Measurements from ENCODE around the gene TSC1. TPM values are rescaled to one million over a fixed set of nuclear protein-coding genes. Genes with fewer than 3 reads are reported as not detected.

The TSC1 gene
- total RNA-seq, 4 donors from 2014 or later: 29.7 to 55.3 (median 44.0) TPM

GRCh38 chr9:132858751-132859150 is 85.7 kb downstream of the TSC1 start:
- Histone ChIP-seq H3K27me3 (no peaks in the 10 kb centered on the region), H3K4me3 (no peak overlapping the region), H3K4me1 (no peaks in the 10 kb centered on the region), H3K27ac (no peak overlapping the region), H3K36me3 (no peaks in the 10 kb centered on the region), H3K9me3 (no peaks in the 10 kb centered on the region)
- intact Hi-C loops (cut with DNase I; ENCODE audit: low total_unique reads): no loop called here
- no peak for TF ChIP-seq POLR2A (IDR thresholded peaks at IDR 0.05)
- no peak for TF ChIP-seq CTCF (IDR thresholded peaks at IDR 0.05)
- DNase-seq: no peak

- Histone ChIP-seq H3K9me3 (no peaks in the 10 kb centered on the region), H3K27me3 (no peaks in the 10 kb centered on the region), H3K4me3 (no peak overlapping the region), H3K36me3 (no peaks in the 10 kb centered on the region), H3K27ac (peak overlapping the region; percentile 48 to 57), H3K4me1 (no peaks in the 10 kb centered on the region)
- TF ChIP-seq POLR2A (IDR thresholded peaks at IDR 0.05) (no peak), CTCF (IDR thresholded peaks at IDR 0.05) (no peak)
- intact Hi-C loops (cut with DNase I; ENCODE audit: low total_unique reads): no loop called here
- DNase-seq: peak in 1 of 2 donors; percentile 62
Measured at GRCh38 chr9:132857616-132858342, 86.6 kb downstream of the TSC1 start.

- TF ChIP-seq POLR2A (IDR thresholded peaks at IDR 0.05) (no peak), CTCF (IDR thresholded peaks at IDR 0.05) (no peak)
- no peak overlapping the region for H3K4me3 ChIP-seq
- H3K27ac ChIP-seq: peak overlapping the region; percentile 48 to 57
- H3K27me3 ChIP-seq: no peaks in the 10 kb centered on the region
- no peaks in the 10 kb centered on the region for H3K36me3 ChIP-seq
- peak; percentile 81 to 82 for DNase-seq
- no peaks in the 10 kb centered on the region for H3K4me1 ChIP-seq
- intact Hi-C loops (cut with DNase I; ENCODE audit: low total_unique reads): no loop called here
- no peaks in the 10 kb centered on the region for H3K9me3 ChIP-seq
Measured at GRCh38 chr9:132857031-132857430, 87.4 kb downstream of the TSC1 start.

GRCh38 chr9:132855904-132856303 is 88.5 kb downstream of the TSC1 start:
- Histone ChIP-seq H3K4me3 (no peak overlapping the region), H3K9me3 (no peaks in the 10 kb centered on the region), H3K27ac (no peak overlapping the region), H3K36me3 (no peaks in the 10 kb centered on the region), H3K27me3 (no peaks in the 10 kb centered on the region), H3K4me1 (no peaks in the 10 kb centered on the region)
- DNase-seq: no peak
- intact Hi-C loops (cut with DNase I; ENCODE audit: low total_unique reads): no loop called here
- no peak for TF ChIP-seq CTCF (IDR thresholded peaks at IDR 0.05)
- no peak for TF ChIP-seq POLR2A (IDR thresholded peaks at IDR 0.05)

GRCh38 chr9:132854832-132855231 is 89.6 kb downstream of the TSC1 start:
- TF ChIP-seq POLR2A (IDR thresholded peaks at IDR 0.05) (no peak), CTCF (IDR thresholded peaks at IDR 0.05) (no peak)
- no peak for DNase-seq
- Histone ChIP-seq H3K4me1 (no peaks in the 10 kb centered on the region), H3K36me3 (no peaks in the 10 kb centered on the region), H3K27ac (no peak overlapping the region), H3K4me3 (no peak overlapping the region), H3K9me3 (no peaks in the 10 kb centered on the region), H3K27me3 (no peaks in the 10 kb centered on the region)
- intact Hi-C loops (cut with DNase I; ENCODE audit: low total_unique reads): no loop called here

All from uterus (tissue), 4 donors.